ENCODE measurements around the gene TPP1.

TPP1 gene

DNA sequence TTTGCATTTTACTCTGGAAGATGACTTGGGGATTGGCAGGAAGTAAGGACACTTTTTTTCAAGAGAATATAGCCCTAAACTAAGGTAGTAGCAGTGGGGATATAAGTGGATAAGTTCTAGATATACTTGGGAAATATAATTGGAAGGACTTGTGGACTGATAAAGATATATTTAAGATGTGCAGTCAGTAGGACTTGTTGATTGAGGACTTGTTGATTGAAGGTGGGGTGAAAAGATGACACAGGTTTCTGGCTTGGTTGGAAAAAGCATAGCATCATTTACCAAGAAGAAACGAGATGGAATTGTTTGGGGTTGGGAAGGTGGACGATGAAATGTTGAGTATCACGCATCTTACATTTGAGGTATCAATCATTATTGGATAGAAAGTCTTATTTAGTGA is 5.7 kb downstream of the TPP1 start:
- Histone ChIP-seq H3K9me2 (replicated peaks; ENCODE audit: low read depth, low read length) (no peaks in the 10 kb centered on the region), H3K9me3 (ENCODE audit: insufficient read depth, low read depth, low read length) (no peaks in the 10 kb centered on the region), H3K27me3 (ENCODE audit: insufficient read depth, low read length, poor library complexity, severe bottlenecking) (no peaks in the 10 kb centered on the region), H3K9ac (ENCODE audit: low read depth, low read length, poor library complexity, severe bottlenecking) (peak overlapping the region; percentile 90), H3K4me1 (ENCODE audit: insufficient read depth, low read length, poor library complexity, severe bottlenecking) (peaks cover 30% of the 10 kb centered on the region), H3F3A (ENCODE audit: low read depth) (peaks cover 2% of the 10 kb centered on the region; the same call in 1 of the 2 replicates), H3K79me2 (ENCODE audit: insufficient read depth, low read length) (peaks cover 36% of the 10 kb centered on the region), H3K36me3 (ENCODE audit: insufficient read depth, low read length) (peaks cover 28% of the 10 kb centered on the region; the same call in 1 of the 2 replicates), H2AFZ (ENCODE audit: low read length) (no peak overlapping the region), H4K20me1 (ENCODE audit: insufficient read depth, low read length, poor library complexity, severe bottlenecking) (peaks cover 9% of the 10 kb centered on the region), H3K4me2 (ENCODE audit: low read depth, low read length, poor library complexity, severe bottlenecking) (peak overlapping the region; percentile 84), H3K4me3 (ENCODE audit: low read length, poor library complexity, severe bottlenecking) (peak overlapping the region; percentile 80)
- TF ChIP-seq CTCF (conservative IDR thresholded peaks at IDR 0.05; ENCODE audit: low read length) (no peak), EZH2phosphoT487 (IDR thresholded peaks at IDR 0.05; ENCODE audit: borderline replicate concordance) (no peak)

DNA sequence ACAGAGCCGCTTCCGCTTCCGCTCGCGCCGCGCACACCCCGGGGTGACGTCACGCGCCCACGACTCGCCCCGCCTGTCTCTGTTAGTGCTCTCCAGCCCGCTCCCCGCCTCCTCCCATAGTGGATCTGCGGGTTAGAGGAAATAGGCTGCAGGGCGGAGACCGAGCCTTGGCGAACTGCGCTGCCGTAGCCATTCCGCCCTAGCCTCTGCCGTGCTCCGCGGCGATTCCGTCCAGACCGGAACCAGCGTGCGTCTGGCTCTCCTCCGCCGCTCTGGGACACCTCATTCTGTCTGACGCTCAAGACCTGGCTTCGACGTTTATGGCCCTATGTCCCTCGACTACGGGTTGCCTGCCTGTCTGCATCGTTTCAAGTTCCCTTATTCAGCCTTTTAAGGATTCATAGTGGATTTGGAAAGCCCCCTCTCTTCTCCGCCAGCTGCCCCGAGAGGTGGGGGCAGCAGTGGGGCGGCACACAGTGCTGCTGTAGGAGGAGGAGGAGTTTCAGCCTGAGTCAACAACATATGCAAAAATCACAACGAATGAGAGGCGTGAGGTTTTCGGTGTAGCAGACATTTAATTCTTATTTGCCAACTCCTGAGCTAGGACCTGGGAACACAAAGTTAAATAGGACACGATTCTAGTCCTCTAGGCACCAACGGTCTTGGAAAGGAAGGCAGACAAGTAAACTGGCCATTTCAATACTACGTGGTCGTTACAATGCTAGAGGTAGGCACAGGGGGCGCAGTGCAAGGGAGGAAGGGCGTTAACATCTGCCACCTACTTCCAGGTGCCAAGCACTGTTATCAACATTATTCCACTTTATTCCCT is 6.8 kb downstream of the TPP1 start, which contains the start of gene TAF10:
TSS of gene TAF10 (minus strand) at position 4 of the 829 bp plus-strand sequence. CDS start 27 bp downstream, outside the sequence.
- Histone ChIP-seq H3K4me2 (ENCODE audit: low read depth, low read length, poor library complexity, severe bottlenecking) (peak within 1 kb of the TSS; percentile 96), H4K20me1 (ENCODE audit: insufficient read depth, low read length, poor library complexity, severe bottlenecking) (peaks cover 12% of the 10 kb centered on the region), H3K79me2 (ENCODE audit: insufficient read depth, low read length) (peaks cover 44% of the 10 kb centered on the region), H3F3A (ENCODE audit: low read depth) (peaks cover 3% of the 10 kb centered on the region; the same call in 1 of the 2 replicates), H3K9ac (ENCODE audit: low read depth, low read length, poor library complexity, severe bottlenecking) (peak within 1 kb of the TSS; percentile 90), H3K9me2 (replicated peaks; ENCODE audit: low read depth, low read length) (no peaks in the 10 kb centered on the region), H3K4me3 (ENCODE audit: low read length, poor library complexity, severe bottlenecking) (peak within 1 kb of the TSS; percentile 80), H3K9me3 (ENCODE audit: insufficient read depth, low read depth, low read length) (no peaks in the 10 kb centered on the region), H3K4me1 (ENCODE audit: insufficient read depth, low read length, poor library complexity, severe bottlenecking) (peaks cover 32% of the 10 kb centered on the region), H3K27me3 (ENCODE audit: insufficient read depth, low read length, poor library complexity, severe bottlenecking) (no peaks in the 10 kb centered on the region), H2AFZ (ENCODE audit: low read length) (peak within 1 kb of the TSS; percentile 88), H3K36me3 (ENCODE audit: insufficient read depth, low read length) (peaks cover 34% of the 10 kb centered on the region; the same call in 1 of the 2 replicates)
- TF ChIP-seq CTCF (conservative IDR thresholded peaks at IDR 0.05; ENCODE audit: low read length) = peak; percentile 76
- TF ChIP-seq EZH2phosphoT487 (IDR thresholded peaks at IDR 0.05; ENCODE audit: borderline replicate concordance) = no peak

DNA sequence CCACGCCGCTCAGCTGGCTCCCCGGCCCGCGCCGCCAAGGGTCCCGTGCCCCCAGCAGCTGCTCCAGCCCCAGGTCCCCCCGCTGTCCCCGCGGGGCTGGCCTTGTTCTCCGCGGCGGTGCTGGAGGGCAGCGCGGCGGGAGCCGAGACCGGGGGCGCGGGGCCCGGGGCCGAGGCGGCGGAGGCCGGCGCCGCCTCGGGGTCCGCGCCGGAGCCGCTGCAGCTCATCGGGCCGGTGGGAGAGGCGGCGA is 7.3 kb downstream of the TPP1 start:
- H4K20me1 ChIP-seq (ENCODE audit: insufficient read depth, low read length, poor library complexity, severe bottlenecking) = peaks cover 16% of the 10 kb centered on the region
- H3F3A ChIP-seq (ENCODE audit: low read depth) = peaks cover 6% of the 10 kb centered on the region; the same call in 1 of the 2 replicates
- H3K27me3 ChIP-seq (ENCODE audit: insufficient read depth, low read length, poor library complexity, severe bottlenecking) = no peaks in the 10 kb centered on the region
- H3K4me2 ChIP-seq (ENCODE audit: low read depth, low read length, poor library complexity, severe bottlenecking) = peak overlapping the region; percentile 96
- H3K36me3 ChIP-seq (ENCODE audit: insufficient read depth, low read length) = peaks cover 34% of the 10 kb centered on the region; the same call in 1 of the 2 replicates
- H3K9me2 ChIP-seq (replicated peaks; ENCODE audit: low read depth, low read length) = no peaks in the 10 kb centered on the region
- no peaks in the 10 kb centered on the region for H3K9me3 ChIP-seq (ENCODE audit: insufficient read depth, low read depth, low read length)
- H2AFZ ChIP-seq (ENCODE audit: low read length) = no peak overlapping the region
- TF ChIP-seq CTCF (conservative IDR thresholded peaks at IDR 0.05; ENCODE audit: low read length) (no peak), EZH2phosphoT487 (IDR thresholded peaks at IDR 0.05; ENCODE audit: borderline replicate concordance) (no peak)
- peaks cover 50% of the 10 kb centered on the region for H3K79me2 ChIP-seq (ENCODE audit: insufficient read depth, low read length)
- peak overlapping the region; percentile 80 for H3K4me3 ChIP-seq (ENCODE audit: low read length, poor library complexity, severe bottlenecking)
- peak overlapping the region; percentile 79 for H3K9ac ChIP-seq (ENCODE audit: low read depth, low read length, poor library complexity, severe bottlenecking)
- H3K4me1 ChIP-seq (ENCODE audit: insufficient read depth, low read length, poor library complexity, severe bottlenecking) = peaks cover 36% of the 10 kb centered on the region

Measured in Loucy (cell line).